Panc1 (cell line): Measurements from ENCODE around the gene KLHL8. TPM values are rescaled to one million over a fixed set of nuclear protein-coding genes. Genes with fewer than 3 reads are reported as not detected.

Experiments used
- ATAC-seq: fragments of 200-7000 bp; cut with Tn5 transposase; 2 replicates; pipeline ENCODE4 v1.9.1; 2020; ENCODE audit warnings: mild to moderate bottlenecking, moderate library complexity
- BruUV-seq: library from RNA; stranded (reverse); fragments of 400-500 nt; replicated peaks from 2 replicates; lab custom pipeline; 2021; lab: Mats Ljungman, UMichigan
- CTCF ChIA-PET: fragments of 300-600 bp; sonication (Branson Sonifier 250); formaldehyde crosslinking; loops from one replicate; lab custom pipeline; 2022; ENCODE audit warnings: antibody characterized with exemption; lab: Charles Lee
- POLR2A ChIA-PET: fragments of 300-600 bp; sonication (Branson Sonifier 250); formaldehyde crosslinking; loops from one replicate; lab custom pipeline; 2022; ENCODE audit warnings: antibody characterized with exemption; lab: Charles Lee
- DNase-seq: peaks from one replicate; pipeline ENCODE4 v3.0.0-alpha.2; 2010; ENCODE audit warnings: low read depth, low spot score
- H3K27ac ChIP-seq: 2 replicates; pipeline ENCODE4 v1.5.1; 2011; ENCODE audit warnings: mild to moderate bottlenecking, low read length, inconsistent platforms
- H3K27me3 ChIP-seq: fragments of 200-500 bp; sonication (Bioruptor generic); 2 replicates; pipeline ENCODE4 v1.6.0; 2014; ENCODE audit warnings: low read length, inconsistent platforms; ENCODE audit not compliant: control insufficient read depth, insufficient read depth
- H3K36me3 ChIP-seq: fragments of 200-500 bp; sonication (Bioruptor generic); 2 replicates; pipeline ENCODE4 v1.5.1; 2014; ENCODE audit warnings: inconsistent platforms, mild to moderate bottlenecking, low read length, moderate library complexity; ENCODE audit not compliant: control insufficient read depth, insufficient read depth
- H3K4me1 ChIP-seq: 2 replicates; pipeline ENCODE4 v1.5.1; 2011; ENCODE audit warnings: inconsistent platforms, mild to moderate bottlenecking, low read length, moderate library complexity; ENCODE audit not compliant: control insufficient read depth, insufficient read depth
- H3K4me3 ChIP-seq, 2 experiments: 2 replicates each; pipeline ENCODE4 v1.5.1; 2011 to 2012; ENCODE audit warnings: low read depth in 2 of 2, low read length in 2 of 2, mild to moderate bottlenecking in 2 of 2, inconsistent platforms in 1 of 2, moderate library complexity in 1 of 2
- H3K9me3 ChIP-seq: fragments of 200-500 bp; sonication (Bioruptor generic); 2 replicates; pipeline ENCODE4 v1.5.1; 2014; ENCODE audit warnings: low read depth, mild to moderate bottlenecking, inconsistent platforms, low read length, moderate library complexity; ENCODE audit not compliant: control insufficient read depth, insufficient read depth
- POLR2AphosphoS5 ChIP-seq: IDR thresholded peaks from 2 replicates; pipeline ENCODE4 v1.6.1; 2012; ENCODE audit warnings: mild to moderate bottlenecking, low read depth, low read length, moderate library complexity
- SIN3A ChIP-seq: IDR thresholded peaks from 2 replicates; pipeline ENCODE4 v1.6.1; 2012; ENCODE audit warnings: low read depth, mild to moderate bottlenecking, low read length, moderate library complexity, borderline replicate concordance; ENCODE audit not compliant: insufficient read depth
- TCF7L2 ChIP-seq: IDR thresholded peaks from 2 replicates; pipeline ENCODE4 v1.6.1; 2011; ENCODE audit warnings: mild to moderate bottlenecking, low read depth, low read length, inconsistent platforms
- in situ Hi-C: cut with HindIII; loops from 2 replicates; pipeline ENCODE4 v1.10.0; 2016; ENCODE audit warnings: low sequenced_read_pairs, low pct_unique_long_range_greater_than_20kb
- intact Hi-C: fragments of 100-400 bp; cut with micrococcal nuclease; formaldehyde crosslinking; loops from one replicate; pipeline ENCODE4 v1.10.0; 2022; ENCODE audit not compliant: unreplicated experiment
- total RNA-seq: library from RNA; stranded (reverse); gene quantifications from one replicate; pipeline ENCODE4 v1.2.1, GENCODE V29; 2021; ENCODE audit not compliant: unreplicated experiment
- TF ChIP-seq, protein P1 (sequence below), 2 experiments: IDR thresholded peaks; 2 replicates each; pipeline ENCODE4 v1.6.1; 2011 to 2012; ENCODE audit warnings: low read depth in 2 of 2, control low read depth in 1 of 2, low read length in 1 of 2, mild to moderate bottlenecking in 1 of 2, moderate library complexity in 1 of 2; ENCODE audit not compliant: insufficient read depth in 1 of 2
- TF ChIP-seq, protein P2 (sequence below): fragments of 450-650 bp; IDR thresholded peaks from 2 replicates; pipeline ENCODE4 v1.5.1; 2017; ENCODE audit warnings: mild to moderate bottlenecking

The KLHL8 gene
- total RNA-seq, 1 experiment from 2014 or later: 9.0 TPM

DNA sequence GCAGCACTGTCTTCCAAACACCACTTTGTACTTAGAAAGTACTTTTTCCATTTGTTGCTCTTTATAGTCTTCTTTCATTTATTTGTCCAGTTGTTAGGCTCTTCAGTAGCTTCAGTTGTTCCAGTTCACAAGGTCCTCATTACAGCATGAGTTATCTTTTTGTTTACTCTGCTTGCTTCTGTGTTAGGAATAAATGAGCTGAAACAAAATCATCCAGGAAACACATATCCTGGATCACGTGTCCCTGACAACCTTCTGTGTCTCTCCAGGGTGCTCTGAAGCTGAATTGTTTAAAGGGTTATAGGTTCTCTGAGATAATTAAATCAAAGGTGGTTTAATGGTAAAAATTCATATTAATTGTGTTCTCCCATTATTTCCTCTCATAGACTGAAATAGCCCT, 19.9 kb upstream of the KLHL8 start:
- CTCF ChIA-PET: interaction anchor here (0.5 kb wide), 1 partner anchor 336 kb away, joined by 3 read pairs; no protein-coding TSS in a partner anchor
- no TSS peak for BruUV-seq
- Histone ChIP-seq H3K9me3 (0 out of 2 replicates have a peak, but pooled peaks cover 3% of the 10 kb centered on the region), H3K27ac (no peak overlapping the region), H3K4me1 (no peaks in the 10 kb centered on the region), H3K36me3 (no peaks in the 10 kb centered on the region), H3K4me3 (no peak overlapping the region), H3K27me3 (no peaks in the 10 kb centered on the region)
- no peak for ATAC-seq
- TF ChIP-seq POLR2AphosphoS5 (no peak), SIN3A (no peak), TCF7L2 (no peak)
- TF ChIP-seq, protein P1, sequence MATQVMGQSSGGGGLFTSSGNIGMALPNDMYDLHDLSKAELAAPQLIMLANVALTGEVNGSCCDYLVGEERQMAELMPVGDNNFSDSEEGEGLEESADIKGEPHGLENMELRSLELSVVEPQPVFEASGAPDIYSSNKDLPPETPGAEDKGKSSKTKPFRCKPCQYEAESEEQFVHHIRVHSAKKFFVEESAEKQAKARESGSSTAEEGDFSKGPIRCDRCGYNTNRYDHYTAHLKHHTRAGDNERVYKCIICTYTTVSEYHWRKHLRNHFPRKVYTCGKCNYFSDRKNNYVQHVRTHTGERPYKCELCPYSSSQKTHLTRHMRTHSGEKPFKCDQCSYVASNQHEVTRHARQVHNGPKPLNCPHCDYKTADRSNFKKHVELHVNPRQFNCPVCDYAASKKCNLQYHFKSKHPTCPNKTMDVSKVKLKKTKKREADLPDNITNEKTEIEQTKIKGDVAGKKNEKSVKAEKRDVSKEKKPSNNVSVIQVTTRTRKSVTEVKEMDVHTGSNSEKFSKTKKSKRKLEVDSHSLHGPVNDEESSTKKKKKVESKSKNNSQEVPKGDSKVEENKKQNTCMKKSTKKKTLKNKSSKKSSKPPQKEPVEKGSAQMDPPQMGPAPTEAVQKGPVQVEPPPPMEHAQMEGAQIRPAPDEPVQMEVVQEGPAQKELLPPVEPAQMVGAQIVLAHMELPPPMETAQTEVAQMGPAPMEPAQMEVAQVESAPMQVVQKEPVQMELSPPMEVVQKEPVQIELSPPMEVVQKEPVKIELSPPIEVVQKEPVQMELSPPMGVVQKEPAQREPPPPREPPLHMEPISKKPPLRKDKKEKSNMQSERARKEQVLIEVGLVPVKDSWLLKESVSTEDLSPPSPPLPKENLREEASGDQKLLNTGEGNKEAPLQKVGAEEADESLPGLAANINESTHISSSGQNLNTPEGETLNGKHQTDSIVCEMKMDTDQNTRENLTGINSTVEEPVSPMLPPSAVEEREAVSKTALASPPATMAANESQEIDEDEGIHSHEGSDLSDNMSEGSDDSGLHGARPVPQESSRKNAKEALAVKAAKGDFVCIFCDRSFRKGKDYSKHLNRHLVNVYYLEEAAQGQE (IDR thresholded peaks at IDR 0.05; ENCODE audit: insufficient read depth in 1 of 2, low read depth in 2 of 2, low read length in 1 of 2): no peak
- TF ChIP-seq, protein P2, sequence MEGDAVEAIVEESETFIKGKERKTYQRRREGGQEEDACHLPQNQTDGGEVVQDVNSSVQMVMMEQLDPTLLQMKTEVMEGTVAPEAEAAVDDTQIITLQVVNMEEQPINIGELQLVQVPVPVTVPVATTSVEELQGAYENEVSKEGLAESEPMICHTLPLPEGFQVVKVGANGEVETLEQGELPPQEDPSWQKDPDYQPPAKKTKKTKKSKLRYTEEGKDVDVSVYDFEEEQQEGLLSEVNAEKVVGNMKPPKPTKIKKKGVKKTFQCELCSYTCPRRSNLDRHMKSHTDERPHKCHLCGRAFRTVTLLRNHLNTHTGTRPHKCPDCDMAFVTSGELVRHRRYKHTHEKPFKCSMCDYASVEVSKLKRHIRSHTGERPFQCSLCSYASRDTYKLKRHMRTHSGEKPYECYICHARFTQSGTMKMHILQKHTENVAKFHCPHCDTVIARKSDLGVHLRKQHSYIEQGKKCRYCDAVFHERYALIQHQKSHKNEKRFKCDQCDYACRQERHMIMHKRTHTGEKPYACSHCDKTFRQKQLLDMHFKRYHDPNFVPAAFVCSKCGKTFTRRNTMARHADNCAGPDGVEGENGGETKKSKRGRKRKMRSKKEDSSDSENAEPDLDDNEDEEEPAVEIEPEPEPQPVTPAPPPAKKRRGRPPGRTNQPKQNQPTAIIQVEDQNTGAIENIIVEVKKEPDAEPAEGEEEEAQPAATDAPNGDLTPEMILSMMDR: no peak
- DNase-seq: no peak
- POLR2A ChIA-PET: no interaction called here
- in situ Hi-C loops (no loop called here), intact Hi-C loops (no loop called here)

DNA sequence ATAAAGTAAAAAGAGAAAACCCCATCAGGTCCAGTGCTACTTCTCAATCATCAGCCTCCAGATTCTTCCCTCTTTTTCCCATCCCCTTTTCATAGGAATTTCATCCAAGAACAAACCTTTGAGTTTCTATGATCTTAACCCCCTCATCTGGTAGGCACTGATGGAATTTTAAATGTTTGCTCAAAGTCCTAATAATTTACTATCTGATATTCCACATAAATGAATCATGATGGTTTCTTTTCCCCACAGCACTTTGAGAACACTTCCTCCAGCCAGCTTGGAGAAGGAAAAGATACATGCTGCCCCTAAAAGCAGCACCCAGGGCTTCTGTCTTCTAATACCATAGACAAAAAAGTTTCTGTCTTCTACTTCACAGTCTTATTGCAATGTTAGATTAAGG, 19.4 kb upstream of the KLHL8 start:
- no peak overlapping the region for H3K4me3 ChIP-seq
- no peak for ATAC-seq
- BruUV-seq: no TSS peak
- TF ChIP-seq TCF7L2 (no peak), POLR2AphosphoS5 (no peak), SIN3A (no peak)
- TF ChIP-seq, protein P1 (IDR thresholded peaks at IDR 0.05; ENCODE audit: insufficient read depth in 1 of 2, low read depth in 2 of 2, low read length in 1 of 2): no peak
- TF ChIP-seq, protein P2: no peak
- H3K9me3 ChIP-seq: 0 out of 2 replicates have a peak, but pooled peaks cover 3% of the 10 kb centered on the region
- in situ Hi-C loops (no loop called here), intact Hi-C loops (loop anchor here (10.0 kb wide), 1 partner anchor 315 kb away; no protein-coding TSS in a partner anchor)
- POLR2A ChIA-PET: no interaction called here
- CTCF ChIA-PET: interaction anchor here (0.5 kb wide), 1 partner anchor 317 kb away, joined by 8 read pairs; no protein-coding TSS in a partner anchor
- no peak for DNase-seq
- H3K36me3 ChIP-seq: no peaks in the 10 kb centered on the region
- no peak overlapping the region for H3K27ac ChIP-seq
- H3K4me1 ChIP-seq: no peaks in the 10 kb centered on the region
- H3K27me3 ChIP-seq: no peaks in the 10 kb centered on the region
